ENCODE data around the gene GPR18.
A peak's percentile ranks its signal among the peaks of the same experiment; 100 is the strongest.
"Not testable (repeated sequence)": the region's sequence is repeated elsewhere in the genome, so short reads cannot be mapped to it uniquely, and the experiment has no call there.

GPR18 gene

GRCh38 chr13:99228737-99229691, 29.2 kb downstream of the GPR18 start:
- DNase-seq (ENCODE audit: low spot score), result peak; percentile 63

- DNase-seq (ENCODE audit: low spot score), result no peak
These were observed 30.1 kb downstream of the GPR18 start for GRCh38 chr13:99227909-99228688.

GRCh38 chr13:99227331-99227900, 30.8 kb downstream of the GPR18 start:
- DNase-seq (ENCODE audit: low spot score), result no peak

GRCh38 chr13:99226513-99226912, 31.7 kb downstream of the GPR18 start:
- DNase-seq (ENCODE audit: low spot score), result no peak

GRCh38 chr13:99225078-99225477, 33.1 kb downstream of the GPR18 start:
- no peak for DNase-seq (ENCODE audit: low spot score)

GRCh38 chr13:99224021-99224420, 34.2 kb downstream of the GPR18 start:
- no peak for DNase-seq (ENCODE audit: low spot score)

- DNase-seq (ENCODE audit: low spot score), result no peak
These were observed 34.6 kb downstream of the GPR18 start for GRCh38 chr13:99223587-99223986.

- DNase-seq (ENCODE audit: low spot score), result no peak
These were observed 36.5 kb downstream of the GPR18 start for GRCh38 chr13:99221567-99222239.

- no peak for DNase-seq (ENCODE audit: low spot score)
These were observed 37.8 kb downstream of the GPR18 start for GRCh38 chr13:99220199-99220935.

- no peak for DNase-seq (ENCODE audit: low spot score)
These were observed 39.2 kb downstream of the GPR18 start for GRCh38 chr13:99218969-99219368.

- DNase-seq (ENCODE audit: low spot score), result no peak
These were observed 39.6 kb downstream of the GPR18 start for GRCh38 chr13:99218545-99218944.

GRCh38 chr13:99218126-99218525, 40.1 kb downstream of the GPR18 start:
- DNase-seq (ENCODE audit: low spot score), result no peak

GRCh38 chr13:99217461-99218110, 40.6 kb downstream of the GPR18 start:
- no peak for DNase-seq (ENCODE audit: low spot score)

- DNase-seq (ENCODE audit: low spot score), result no peak
These were observed 42.9 kb downstream of the GPR18 start for GRCh38 chr13:99215184-99215830.

- no peak for DNase-seq (ENCODE audit: low spot score)
These were observed 43.4 kb downstream of the GPR18 start for GRCh38 chr13:99214731-99215130.

GRCh38 chr13:99214232-99214631, 43.9 kb downstream of the GPR18 start:
- no peak for DNase-seq (ENCODE audit: low spot score)

GRCh38 chr13:99211421-99212035, 46.7 kb downstream of the GPR18 start:
- no peak for DNase-seq (ENCODE audit: low spot score)

GRCh38 chr13:99210627-99211026, 47.6 kb downstream of the GPR18 start:
- DNase-seq (ENCODE audit: low spot score), result not testable (repeated sequence)

GRCh38 chr13:99208845-99209527, 49.2 kb downstream of the GPR18 start:
- no peak for DNase-seq (ENCODE audit: low spot score)
